Measurements from ENCODE around the gene TRAM2. TPM values are rescaled to one million over a fixed set of nuclear protein-coding genes. Genes with fewer than 3 reads are reported as not detected.

TRAM2 gene
- total RNA-seq, 2 donors from 2014 or later: 7.2 to 22.4 TPM

GRCh38 chr6:52499681-52500236 is 77.1 kb downstream of the TRAM2 start:
- no peaks in the 10 kb centered on the region for H3K9me3 ChIP-seq
- no peak overlapping the region for H3K27ac ChIP-seq
- no peaks in the 10 kb centered on the region for H3K27me3 ChIP-seq (replicated peaks; ENCODE audit: insufficient read depth)
- 82% methylated on average over 11 of the region's 11 CpGs for WGBS
- no peak overlapping the region for H3K4me3 ChIP-seq
- no peaks in the 10 kb centered on the region for H3K36me3 ChIP-seq
- DNase-seq (ENCODE audit: low spot score): no peak
- no peak for TF ChIP-seq CTCF (IDR thresholded peaks at IDR 0.05)
- no peaks in the 10 kb centered on the region for H3K4me1 ChIP-seq (replicated peaks)
- intact Hi-C loops (cut with DNase I): loop anchor here (5.0 to 10.0 kb wide), 3 partner anchors 77 to 165 kb away; partner anchors contain the start of genes EFHC1 and TRAM2

GRCh38 chr6:52499026-52499425 is 77.8 kb downstream of the TRAM2 start:
- H3K27ac ChIP-seq: no peak overlapping the region

GRCh38 chr6:52498538-52499017 is 78.3 kb downstream of the TRAM2 start:
- Histone ChIP-seq H3K4me3 (no peak overlapping the region), H3K4me1 (replicated peaks) (no peaks in the 10 kb centered on the region), H3K27me3 (replicated peaks; ENCODE audit: insufficient read depth) (no peaks in the 10 kb centered on the region), H3K27ac (no peak overlapping the region), H3K9me3 (no peaks in the 10 kb centered on the region), H3K36me3 (no peaks in the 10 kb centered on the region)
- TF ChIP-seq CTCF (IDR thresholded peaks at IDR 0.05) (no peak), POLR2AphosphoS5 (IDR thresholded peaks at IDR 0.05) (no peak), POLR2A (IDR thresholded peaks at IDR 0.05) (no peak)
- intact Hi-C loops (cut with DNase I): loop anchor here (5.0 to 10.0 kb wide), 2 partner anchors 79 to 166 kb away; partner anchors contain the start of gene TRAM2
- no peak for DNase-seq (ENCODE audit: low spot score)
- WGBS: 93% methylated on average over 11 of the region's 11 CpGs

More at GRCh38 chr6:52499026-52499425, 77.8 kb downstream of the TRAM2 start:
- H3K27me3 ChIP-seq (replicated peaks; ENCODE audit: insufficient read depth): no peaks in the 10 kb centered on the region
- no peaks in the 10 kb centered on the region for H3K4me1 ChIP-seq (replicated peaks)
- no peak overlapping the region for H3K4me3 ChIP-seq
- 65% methylated on average over 1 of the region's 1 CpG for WGBS
- H3K9me3 ChIP-seq: no peaks in the 10 kb centered on the region
- DNase-seq (ENCODE audit: low spot score): no peak
- intact Hi-C loops (cut with DNase I): loop anchor here (5.0 to 10.0 kb wide), 2 partner anchors 78 to 166 kb away; partner anchors contain the start of gene TRAM2
- H3K36me3 ChIP-seq: no peaks in the 10 kb centered on the region
- TF ChIP-seq POLR2A (IDR thresholded peaks at IDR 0.05) (no peak), POLR2AphosphoS5 (IDR thresholded peaks at IDR 0.05) (no peak), CTCF (IDR thresholded peaks at IDR 0.05) (no peak)

- no peak for TF ChIP-seq POLR2A (IDR thresholded peaks at IDR 0.05)
- TF ChIP-seq CTCF (IDR thresholded peaks at IDR 0.05): no peak
- TF ChIP-seq POLR2AphosphoS5 (IDR thresholded peaks at IDR 0.05): no peak
- Histone ChIP-seq H3K27me3 (replicated peaks; ENCODE audit: insufficient read depth) (no peaks in the 10 kb centered on the region), H3K9me3 (no peaks in the 10 kb centered on the region), H3K4me1 (replicated peaks) (no peaks in the 10 kb centered on the region), H3K27ac (no peak overlapping the region), H3K4me3 (no peak overlapping the region), H3K36me3 (no peaks in the 10 kb centered on the region)
- intact Hi-C loops (cut with DNase I): loop anchor here (5.0 to 10.0 kb wide), 2 partner anchors 79 to 167 kb away; partner anchors contain the start of gene TRAM2
- no peak for DNase-seq (ENCODE audit: low spot score)
- WGBS: 71% methylated on average over 14 of the region's 14 CpGs
Observed at GRCh38 chr6:52497652-52498408, 79.0 kb downstream of the TRAM2 start.
